Measurements from ENCODE around the gene KIF17.
A peak's percentile ranks its signal among the peaks of the same experiment; 100 is the strongest.

Gene KIF17

GRCh38 chr1:20711285-20712214 is 6.3 kb downstream of the KIF17 start:
- no peak for DNase-seq (ENCODE audit: low read depth in 2 of 2, low spot score in 1 of 2)

GRCh38 chr1:20710469-20711284 is 7.1 kb downstream of the KIF17 start:
- DNase-seq (ENCODE audit: low read depth in 2 of 2, low spot score in 1 of 2), result no peak

- no peak for DNase-seq (ENCODE audit: low read depth in 2 of 2, low spot score in 1 of 2)
These were observed 7.9 kb downstream of the KIF17 start for GRCh38 chr1:20709868-20710267.

- DNase-seq (ENCODE audit: low read depth in 2 of 2, low spot score in 1 of 2), result no peak
These were observed 8.9 kb downstream of the KIF17 start for GRCh38 chr1:20708891-20709290.

- DNase-seq (ENCODE audit: low read depth in 2 of 2, low spot score in 1 of 2), result no peak
These were observed 9.8 kb downstream of the KIF17 start for GRCh38 chr1:20708057-20708456.

- no peak for DNase-seq (ENCODE audit: low read depth in 2 of 2, low spot score in 1 of 2)
These were observed 11.0 kb downstream of the KIF17 start for GRCh38 chr1:20706841-20707240.

- no peak for DNase-seq (ENCODE audit: low read depth in 2 of 2, low spot score in 1 of 2)
These were observed 12.5 kb downstream of the KIF17 start for GRCh38 chr1:20705203-20705755.

- DNase-seq (ENCODE audit: low read depth in 2 of 2, low spot score in 1 of 2), result no peak
These were observed 13.2 kb downstream of the KIF17 start for GRCh38 chr1:20704390-20705202.

GRCh38 chr1:20703124-20703756 is 14.6 kb downstream of the KIF17 start:
- DNase-seq (ENCODE audit: low read depth in 2 of 2, low spot score in 1 of 2), result no peak

GRCh38 chr1:20702416-20702815 is 15.4 kb downstream of the KIF17 start:
- no peak for DNase-seq (ENCODE audit: low read depth in 2 of 2, low spot score in 1 of 2)

GRCh38 chr1:20701847-20702246 is 16.0 kb downstream of the KIF17 start:
- no peak for DNase-seq (ENCODE audit: low read depth in 2 of 2, low spot score in 1 of 2)

GRCh38 chr1:20701446-20701845 is 16.4 kb downstream of the KIF17 start:
- no peak for DNase-seq (ENCODE audit: low read depth in 2 of 2, low spot score in 1 of 2)

- no peak for DNase-seq (ENCODE audit: low read depth in 2 of 2, low spot score in 1 of 2)
These were observed 17.1 kb downstream of the KIF17 start for GRCh38 chr1:20700636-20701215.

- no peak for DNase-seq (ENCODE audit: low read depth in 2 of 2, low spot score in 1 of 2)
These were observed 18.2 kb downstream of the KIF17 start for GRCh38 chr1:20699558-20699957.

- DNase-seq (ENCODE audit: low read depth in 2 of 2, low spot score in 1 of 2), result no peak
These were observed 19.5 kb downstream of the KIF17 start for GRCh38 chr1:20698195-20698910.

GRCh38 chr1:20697563-20697962 is 20.2 kb downstream of the KIF17 start:
- DNase-seq (ENCODE audit: low read depth in 2 of 2, low spot score in 1 of 2), result no peak

GRCh38 chr1:20696397-20697333 is 21.1 kb downstream of the KIF17 start:
- peak; percentile 34 to 42 for DNase-seq (ENCODE audit: low read depth in 2 of 2, low spot score in 1 of 2)

GRCh38 chr1:20695515-20695914 is 22.3 kb downstream of the KIF17 start:
- no peak for DNase-seq (ENCODE audit: low read depth in 2 of 2, low spot score in 1 of 2)
